G401.6 (cell line): Measurements from ENCODE around the gene PDE9A.

Experiments used
- FAIRE-seq: peaks from 2 replicates; lab custom pipeline; 2012; peaks lifted over from hg19 to GRCh38; lab: Jason Lieb, UNC

The PDE9A gene

GRCh38 chr21:42744520-42745445, 91.4 kb downstream of the PDE9A start:
- FAIRE-seq = no peak

DNA sequence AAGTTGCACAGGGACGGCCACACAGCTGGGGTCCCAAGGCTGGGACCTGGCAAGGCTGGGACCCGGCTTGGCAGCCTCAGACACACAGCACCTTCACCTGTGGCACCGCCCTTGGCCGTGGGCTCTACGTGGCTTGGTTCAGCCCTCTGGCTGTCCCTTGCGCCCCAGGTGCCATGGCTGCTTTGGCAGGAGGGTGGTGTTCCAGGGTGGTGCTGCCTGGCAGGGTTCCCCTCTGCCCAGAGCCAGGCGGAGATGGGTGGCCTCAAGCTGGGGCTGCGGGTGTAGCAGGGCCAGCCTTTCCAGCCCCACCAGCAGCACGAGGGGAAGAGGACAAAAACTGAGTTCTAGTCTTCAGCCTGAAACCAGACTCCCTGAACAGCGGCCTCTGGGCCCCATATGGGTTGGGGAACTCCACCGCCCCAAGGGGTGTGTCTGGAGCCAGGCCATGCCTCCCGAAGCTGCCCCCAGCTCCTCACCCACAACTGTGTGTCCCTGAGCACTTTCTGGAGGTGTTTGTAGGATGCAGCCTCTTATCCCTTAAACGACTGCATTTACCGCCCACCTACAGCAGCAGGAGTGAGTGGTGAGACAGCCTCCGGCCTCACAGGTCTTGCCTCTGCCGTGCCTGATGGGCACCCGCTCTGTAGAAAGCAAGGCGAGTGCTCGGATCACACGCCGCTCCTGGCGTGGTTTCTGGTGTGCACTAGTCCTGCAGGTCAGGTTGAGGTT, 92.3 kb downstream of the PDE9A start:
- no peak for FAIRE-seq

DNA sequence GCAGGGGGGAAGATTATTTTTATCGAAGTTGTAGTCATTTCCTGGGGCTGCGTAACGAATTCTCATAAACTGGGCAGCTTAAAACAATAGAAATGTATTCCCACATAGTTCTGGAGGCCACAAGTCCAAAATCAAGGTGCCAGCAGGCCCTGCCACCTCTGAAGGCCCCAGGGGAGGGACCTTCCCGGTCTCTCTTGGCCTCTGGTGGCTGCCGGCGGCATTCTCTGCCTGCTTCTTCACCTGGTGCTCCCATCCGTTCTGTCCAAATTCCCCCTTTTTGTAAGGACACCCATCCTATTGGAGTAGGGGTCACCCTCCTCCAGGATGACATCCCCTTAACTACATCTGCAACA, 92.8 kb downstream of the PDE9A start:
- FAIRE-seq = no peak

GRCh38 chr21:42746593-42747275, 93.3 kb downstream of the PDE9A start:
- no peak for FAIRE-seq

DNA sequence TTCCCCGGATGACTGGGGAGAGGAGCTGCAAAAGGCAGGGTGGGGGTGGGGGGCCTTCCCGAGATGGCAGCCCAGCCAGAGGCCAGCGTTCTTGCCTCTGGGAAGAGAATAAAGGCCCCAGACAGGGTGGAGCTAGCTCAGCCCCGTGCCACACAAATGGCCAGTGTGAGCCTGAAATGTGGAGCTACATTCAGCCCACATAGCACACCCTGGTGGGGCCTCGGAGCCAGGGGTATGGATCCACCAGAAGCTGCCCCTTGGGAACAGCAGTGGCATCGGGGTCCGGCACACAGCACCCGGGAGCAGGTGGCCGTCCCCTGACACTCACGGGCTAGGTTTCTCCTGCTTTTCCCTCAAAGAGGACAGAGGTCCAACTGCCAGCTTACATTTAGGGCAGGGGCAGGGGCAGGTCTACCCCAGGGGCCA, 93.9 kb downstream of the PDE9A start:
- FAIRE-seq = no peak

DNA sequence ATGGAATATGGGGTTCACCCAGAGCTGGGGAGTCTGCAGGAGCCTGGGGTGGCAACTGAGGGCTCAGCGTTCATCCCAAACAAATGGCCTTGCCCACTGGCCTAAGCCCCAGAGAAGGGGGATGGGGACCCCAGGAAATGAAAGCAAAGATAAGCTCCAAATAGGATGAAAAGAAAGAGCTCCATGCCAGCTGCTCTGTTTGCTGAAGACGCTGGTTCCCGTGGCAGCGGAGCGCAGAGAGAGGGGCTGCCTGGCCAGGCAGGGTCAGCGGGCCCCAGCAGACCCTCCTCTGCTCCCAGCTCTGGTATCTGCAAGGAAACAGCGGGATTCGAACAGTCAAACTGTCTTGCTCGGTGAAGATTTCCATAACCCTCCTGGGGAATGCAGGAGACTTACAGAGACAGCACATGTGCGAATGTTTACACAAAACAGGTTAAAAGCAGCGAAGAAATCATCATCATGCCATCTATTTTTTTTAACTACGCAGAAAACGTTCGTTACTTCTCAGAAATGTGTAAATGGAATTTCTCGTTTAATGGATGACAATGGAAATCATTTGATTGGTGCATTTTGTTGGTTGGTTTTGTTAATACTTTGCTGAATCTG, 94.4 kb downstream of the PDE9A start:
- FAIRE-seq = no peak

DNA sequence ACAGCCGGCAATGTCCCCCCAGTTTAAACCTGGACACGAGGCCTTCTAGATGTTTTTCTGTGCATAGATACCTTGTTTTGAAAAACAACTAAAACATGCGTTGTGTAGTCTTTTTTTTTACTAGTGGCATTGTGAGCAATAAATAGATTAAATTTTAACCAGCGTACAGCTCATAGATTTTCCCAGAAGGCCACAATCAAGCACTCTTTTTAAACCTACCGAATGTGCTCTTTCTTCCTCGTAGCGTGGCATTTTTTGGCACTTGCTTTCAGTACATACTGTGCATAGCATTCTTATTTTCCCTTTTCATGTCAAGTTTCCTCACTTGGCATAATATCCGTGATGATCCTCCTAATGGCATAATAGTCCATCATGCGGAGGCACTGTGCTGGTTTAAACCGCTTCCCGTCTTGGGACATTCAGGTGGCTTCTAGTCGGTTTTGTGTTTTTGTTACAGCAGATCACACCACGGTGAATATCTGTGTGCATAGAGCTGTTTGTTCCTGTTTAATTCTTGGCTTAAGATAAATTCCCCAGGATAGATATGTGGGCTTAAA, 95.3 kb downstream of the PDE9A start:
- FAIRE-seq = no peak

DNA sequence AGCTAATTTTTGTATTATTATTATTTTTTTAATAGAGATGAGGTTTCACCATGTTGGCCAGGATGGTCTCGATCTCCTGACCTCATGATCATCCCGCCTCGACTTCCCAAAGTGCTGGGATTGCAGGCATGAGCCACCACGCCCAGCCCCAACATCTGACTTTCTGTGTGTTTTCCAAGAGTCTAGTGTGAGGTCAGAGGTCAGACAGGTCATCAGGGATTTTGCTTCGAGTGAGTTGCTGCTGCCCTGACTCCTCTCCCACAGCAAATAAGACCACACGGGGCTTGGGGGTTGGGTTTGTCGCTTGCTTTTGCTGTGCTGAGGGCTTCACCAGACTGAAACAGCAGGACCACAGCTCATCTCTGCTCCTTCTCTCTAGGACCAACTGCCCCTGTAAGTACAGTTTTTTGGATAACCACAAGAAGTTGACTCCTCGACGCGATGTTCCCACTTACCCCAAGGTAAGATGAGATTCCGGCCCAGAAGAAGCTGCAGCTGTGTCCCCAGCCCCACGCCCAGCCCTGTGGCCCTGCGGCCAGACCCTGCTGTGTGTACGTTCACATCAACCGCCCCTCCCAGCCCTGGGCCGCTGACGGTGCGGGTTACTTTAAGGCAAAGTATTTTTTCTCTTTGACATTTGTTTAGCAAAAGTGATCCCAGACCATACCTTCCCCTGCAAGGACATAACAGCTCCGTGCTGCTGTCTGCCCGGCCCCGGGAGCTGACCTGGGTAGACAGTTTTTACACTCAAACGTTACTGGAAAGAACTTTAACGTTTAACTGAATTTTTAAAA, 97.5 kb downstream of the PDE9A start:
- no peak for FAIRE-seq

DNA sequence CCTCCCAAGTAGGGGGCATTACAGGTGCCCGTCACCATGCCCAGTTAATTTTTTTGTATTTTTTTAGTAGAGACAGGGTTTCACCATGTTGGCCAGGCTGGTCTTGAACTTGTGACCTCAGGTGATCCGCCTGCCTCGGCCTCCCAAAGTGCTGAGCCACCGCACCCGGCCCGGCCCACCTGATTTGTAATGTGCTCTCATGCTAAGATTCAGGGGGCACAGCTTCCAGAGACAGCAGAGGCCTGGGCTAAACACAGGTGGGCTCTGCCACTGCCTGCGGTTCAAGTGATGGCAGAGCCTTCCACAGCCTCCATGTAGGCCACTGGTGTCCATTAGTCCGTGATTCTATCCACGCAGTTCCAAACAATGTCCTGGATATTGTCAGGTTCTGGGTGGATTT, 98.4 kb downstream of the PDE9A start:
- no peak for FAIRE-seq

DNA sequence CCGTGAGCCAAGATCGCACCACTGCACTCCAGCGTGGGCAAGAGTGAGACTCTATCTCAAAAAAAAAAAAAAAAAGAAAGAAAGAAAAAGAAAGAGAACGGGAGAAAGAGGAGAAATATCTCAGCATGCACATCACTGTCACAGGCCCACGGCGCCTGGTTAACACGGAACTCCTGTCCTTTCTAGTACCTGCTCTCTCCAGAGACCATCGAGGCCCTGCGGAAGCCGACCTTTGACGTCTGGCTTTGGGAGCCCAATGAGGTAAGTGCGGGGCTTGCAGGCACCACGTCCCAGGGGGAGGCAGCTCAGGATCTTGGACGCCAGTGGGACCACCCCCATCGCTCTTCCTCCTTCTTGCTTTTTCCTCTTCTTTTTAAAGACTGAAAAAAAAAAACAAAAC, 100.4 kb downstream of the PDE9A start:
- FAIRE-seq = no peak

DNA sequence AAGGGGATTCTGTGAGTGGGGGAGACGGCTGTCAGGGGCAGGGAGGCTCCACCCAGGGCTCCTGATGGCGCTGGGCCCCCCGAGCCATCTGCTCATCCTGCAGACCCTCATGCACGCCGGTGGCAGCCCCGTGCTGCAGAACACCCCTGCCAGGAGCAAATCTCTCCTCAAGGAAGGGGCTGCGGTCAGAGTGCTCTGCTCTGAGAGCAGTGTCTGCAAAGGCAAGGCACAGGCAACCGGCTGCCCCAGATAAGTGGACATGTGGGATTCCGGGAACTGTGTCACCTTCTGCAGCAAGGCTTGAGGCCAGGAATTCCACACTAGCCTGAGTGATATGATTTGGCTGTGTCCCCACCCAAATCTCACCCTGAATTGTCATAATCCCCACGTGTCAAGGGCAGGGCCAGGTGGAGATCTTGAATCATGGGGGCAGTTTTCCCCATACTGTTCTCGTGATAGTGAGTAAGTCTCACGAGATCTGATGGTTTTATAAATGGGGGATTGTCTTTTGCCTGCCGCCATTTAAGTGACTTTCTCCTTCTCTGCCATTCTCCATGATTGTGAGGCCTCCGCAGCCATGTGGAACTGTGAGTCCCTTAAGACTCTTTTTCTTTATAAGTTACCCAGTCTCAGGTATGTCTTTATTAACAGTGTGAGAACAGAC, 101.0 kb downstream of the PDE9A start:
- no peak for FAIRE-seq

DNA sequence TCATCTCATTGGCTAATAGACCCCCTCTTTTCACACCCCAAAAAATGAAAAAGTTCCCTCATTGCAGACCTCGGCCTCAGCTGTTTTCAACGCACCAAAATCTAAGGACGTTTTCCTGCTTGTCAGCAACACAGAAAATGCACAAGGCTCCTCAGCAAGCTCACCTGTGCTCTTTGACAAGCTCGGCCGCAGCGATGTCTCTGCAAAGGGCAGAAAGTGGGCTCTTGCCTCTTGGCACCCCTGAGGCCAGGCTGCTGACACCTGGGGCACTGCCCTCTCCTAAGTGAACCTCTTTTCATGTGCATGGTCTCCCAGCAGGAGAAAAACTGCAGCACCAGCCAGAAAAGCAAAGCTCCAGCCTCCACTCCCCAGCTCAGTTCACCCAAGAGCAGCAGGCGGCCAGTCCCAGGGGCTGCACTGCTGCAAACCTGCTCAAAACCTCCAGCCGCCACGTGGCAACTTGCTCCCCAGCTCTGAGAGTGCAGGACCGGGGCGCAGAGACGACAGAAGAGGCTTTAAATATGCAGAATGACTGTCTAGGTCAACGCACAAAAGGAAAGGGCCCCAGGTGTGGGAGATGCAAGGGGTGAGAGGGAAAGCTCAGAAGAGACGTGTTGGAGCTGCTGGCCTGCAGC, 101.7 kb downstream of the PDE9A start:
- no peak for FAIRE-seq

- no peak for FAIRE-seq
Measured at GRCh38 chr21:42755766-42756579, 102.6 kb downstream of the PDE9A start.

- FAIRE-seq = no peak
Measured at GRCh38 chr21:42756580-42757250, 103.3 kb downstream of the PDE9A start.

GRCh38 chr21:42757422-42757821, 104.0 kb downstream of the PDE9A start:
- no peak for FAIRE-seq

DNA sequence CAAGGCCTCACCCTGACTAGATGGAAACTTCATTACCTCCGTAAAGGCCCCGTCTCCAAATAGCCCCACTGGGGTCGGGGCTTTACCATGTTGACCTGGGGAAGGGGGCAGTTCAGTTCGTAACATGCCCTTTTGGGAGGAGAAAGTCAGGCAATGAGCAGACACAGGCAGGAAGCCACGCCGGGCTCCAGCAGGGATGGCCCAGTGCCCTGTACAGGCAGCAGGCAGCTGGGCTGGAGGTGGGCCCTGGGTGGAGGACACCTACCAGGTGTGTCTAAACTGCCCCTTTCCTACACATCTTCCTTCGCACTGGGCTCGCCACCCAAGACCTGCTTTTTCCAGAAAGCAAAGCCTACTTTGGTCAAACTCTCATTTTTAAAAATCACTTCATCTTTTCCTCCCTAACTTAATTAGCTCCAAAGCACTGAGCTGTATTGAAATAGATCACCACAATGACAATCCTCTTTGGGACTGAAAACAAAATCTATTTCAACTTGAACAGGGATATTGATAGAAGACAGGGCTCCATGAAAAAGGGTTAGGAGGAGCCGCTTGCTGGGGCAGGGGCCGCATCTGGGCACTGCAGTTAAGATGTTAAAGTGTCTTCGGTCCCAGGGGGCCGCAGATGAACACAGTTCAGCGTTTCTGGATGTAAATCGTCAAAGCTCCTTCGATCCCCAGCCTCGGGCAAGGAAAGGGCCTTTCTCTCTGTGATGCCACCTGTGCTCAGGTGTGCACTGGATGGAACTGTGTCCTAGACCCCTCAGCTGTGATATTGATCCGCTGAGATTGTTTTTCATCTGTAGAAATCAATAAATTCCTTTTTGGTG, 104.6 kb downstream of the PDE9A start:
- no peak for FAIRE-seq

DNA sequence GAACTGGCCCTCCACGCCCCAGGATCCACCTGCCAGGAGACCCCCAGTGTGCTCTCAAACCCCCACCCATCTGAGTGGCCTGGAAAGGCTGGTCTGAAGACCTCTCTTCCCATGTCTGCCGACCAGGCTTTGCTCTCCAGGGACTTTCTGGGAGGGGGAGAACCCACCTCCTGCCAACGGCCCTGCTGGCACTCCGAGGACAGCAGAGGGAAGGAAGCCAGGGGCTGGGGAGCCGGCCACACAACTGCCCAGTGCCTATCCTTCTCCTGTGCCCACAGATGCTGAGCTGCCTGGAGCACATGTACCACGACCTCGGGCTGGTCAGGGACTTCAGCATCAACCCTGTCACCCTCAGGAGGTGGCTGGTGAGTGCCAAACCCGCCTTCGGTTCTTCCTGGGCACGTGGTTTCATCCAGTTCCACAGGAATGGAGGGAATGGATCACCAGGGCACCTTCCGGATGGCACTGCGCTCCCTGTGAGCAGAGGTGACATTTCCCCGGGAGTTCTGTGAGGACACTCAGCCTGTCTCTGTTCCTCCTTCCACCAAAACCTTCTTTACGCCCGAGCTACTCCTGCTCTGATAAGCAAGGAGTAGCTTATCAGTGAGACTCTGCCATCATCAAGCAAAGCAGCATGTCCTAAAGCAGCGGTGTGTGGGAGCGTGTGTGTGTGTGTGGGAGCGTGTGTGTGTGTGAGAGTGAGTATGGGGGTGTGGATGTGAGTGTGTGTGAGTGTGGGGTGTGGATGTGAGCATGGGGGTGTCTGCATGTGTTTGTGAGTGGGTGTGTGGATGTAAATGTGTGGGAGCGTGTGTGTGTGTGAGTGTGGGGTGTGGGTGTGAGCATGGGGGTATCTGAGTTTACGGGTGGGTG, 105.5 kb downstream of the PDE9A start:
- no peak for FAIRE-seq
